ENCODE results near the gene SMG1.
"Not testable (repeated sequence)": the region's sequence is repeated elsewhere in the genome, so short reads cannot be mapped to it uniquely, and the experiment has no call there.

The SMG1 gene

DNA sequence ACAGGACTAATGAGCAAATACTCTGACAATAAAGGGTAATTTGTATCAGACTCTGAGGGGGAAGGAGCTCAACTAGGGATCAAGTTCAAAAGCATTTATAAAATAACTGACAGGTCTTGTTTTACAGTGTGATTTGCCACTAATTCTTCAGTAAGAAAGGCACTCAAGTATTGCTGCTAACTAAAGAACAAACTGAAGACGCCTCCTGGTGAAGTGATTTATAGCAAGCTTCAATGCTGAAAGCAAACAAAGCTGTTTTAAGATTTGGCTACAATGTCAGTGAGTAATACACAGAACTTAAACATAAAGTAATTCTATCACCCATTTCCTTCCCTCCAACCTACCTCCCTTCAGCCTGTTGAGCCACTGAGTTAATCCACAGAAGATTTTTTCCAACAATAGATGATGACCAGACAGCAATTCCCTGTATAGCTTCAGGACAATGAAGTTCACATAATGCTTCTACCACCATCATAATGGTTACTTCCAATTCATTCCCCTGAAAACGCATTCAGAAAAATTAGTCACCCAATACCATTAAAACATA, 59.9 kb downstream of the SMG1 start:
- H3K4me3 ChIP-seq (ENCODE audit: low read length): not testable (repeated sequence)
- DNase-seq (ENCODE audit: low read depth): peak; percentile 28

DNA sequence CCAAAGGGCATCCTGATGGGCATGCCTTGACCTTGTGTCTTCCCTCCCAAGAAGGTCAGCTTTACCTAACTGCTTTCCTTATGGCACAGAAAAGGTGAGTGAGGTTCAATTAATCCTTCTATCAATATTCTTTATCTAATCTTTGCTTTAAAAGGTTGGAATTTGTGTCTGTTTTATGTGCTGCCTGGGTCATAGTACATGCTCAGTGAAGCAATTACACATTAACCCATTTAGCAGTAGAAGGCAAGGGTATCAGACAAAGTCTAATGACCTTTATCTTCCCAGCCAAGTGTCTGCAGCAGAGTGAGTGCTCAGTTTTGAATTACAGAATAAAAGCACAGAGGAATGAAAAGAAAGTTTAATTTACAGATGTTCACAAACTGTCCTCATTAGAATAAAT, 63.3 kb downstream of the SMG1 start:
- H3K4me3 ChIP-seq (ENCODE audit: low read length); DNase-seq (ENCODE audit: low read depth): not testable (repeated sequence)

DNA sequence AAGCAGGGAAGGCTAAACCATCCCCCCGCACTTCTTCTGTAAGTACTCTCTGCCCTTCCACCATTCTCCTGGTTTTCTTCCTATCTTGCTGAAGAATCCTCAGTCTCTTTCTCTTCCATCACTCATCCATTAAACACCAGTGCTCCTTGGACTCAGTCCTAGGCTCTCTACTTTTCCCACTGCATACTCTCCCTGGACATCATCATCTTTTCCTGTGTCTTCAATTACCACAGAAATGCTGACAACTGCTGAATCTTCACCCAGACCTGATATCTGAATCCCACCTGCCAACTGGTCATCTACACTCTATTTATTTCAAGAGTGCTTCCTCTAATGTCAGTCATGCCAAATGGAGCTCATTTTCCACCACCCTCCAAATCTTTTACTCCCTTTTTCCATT, 71.0 kb downstream of the SMG1 start:
- no peak overlapping the region for H3K4me3 ChIP-seq (ENCODE audit: low read length)
- DNase-seq (ENCODE audit: low read depth): no peak
- TF ChIP-seq, protein P1, sequence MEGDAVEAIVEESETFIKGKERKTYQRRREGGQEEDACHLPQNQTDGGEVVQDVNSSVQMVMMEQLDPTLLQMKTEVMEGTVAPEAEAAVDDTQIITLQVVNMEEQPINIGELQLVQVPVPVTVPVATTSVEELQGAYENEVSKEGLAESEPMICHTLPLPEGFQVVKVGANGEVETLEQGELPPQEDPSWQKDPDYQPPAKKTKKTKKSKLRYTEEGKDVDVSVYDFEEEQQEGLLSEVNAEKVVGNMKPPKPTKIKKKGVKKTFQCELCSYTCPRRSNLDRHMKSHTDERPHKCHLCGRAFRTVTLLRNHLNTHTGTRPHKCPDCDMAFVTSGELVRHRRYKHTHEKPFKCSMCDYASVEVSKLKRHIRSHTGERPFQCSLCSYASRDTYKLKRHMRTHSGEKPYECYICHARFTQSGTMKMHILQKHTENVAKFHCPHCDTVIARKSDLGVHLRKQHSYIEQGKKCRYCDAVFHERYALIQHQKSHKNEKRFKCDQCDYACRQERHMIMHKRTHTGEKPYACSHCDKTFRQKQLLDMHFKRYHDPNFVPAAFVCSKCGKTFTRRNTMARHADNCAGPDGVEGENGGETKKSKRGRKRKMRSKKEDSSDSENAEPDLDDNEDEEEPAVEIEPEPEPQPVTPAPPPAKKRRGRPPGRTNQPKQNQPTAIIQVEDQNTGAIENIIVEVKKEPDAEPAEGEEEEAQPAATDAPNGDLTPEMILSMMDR (conservative IDR thresholded peaks at IDR 0.05; ENCODE audit: low read length): no peak

DNA sequence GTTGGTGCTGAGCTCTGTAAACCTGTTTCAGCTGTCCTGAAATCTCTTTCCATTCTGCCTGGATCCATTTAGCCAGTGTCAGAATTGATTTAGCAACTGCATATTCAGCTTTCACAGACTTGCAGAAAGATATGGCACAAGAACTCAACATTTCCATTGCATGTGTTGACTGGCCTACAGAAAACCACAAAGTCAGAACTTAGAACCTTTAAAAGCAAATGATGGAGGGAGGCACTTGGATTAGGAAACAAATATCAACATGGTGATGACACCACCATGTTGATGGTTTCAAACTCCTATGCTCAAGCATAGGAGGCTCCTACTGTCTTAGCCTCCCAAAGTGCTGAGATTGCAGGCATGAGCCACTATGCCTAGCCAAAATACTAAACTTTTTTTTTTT, 72.5 kb downstream of the SMG1 start:
- TF ChIP-seq, protein P1 (conservative IDR thresholded peaks at IDR 0.05; ENCODE audit: low read length): no peak
- H3K4me3 ChIP-seq (ENCODE audit: low read length): no peak overlapping the region
- peak; percentile 32 for DNase-seq (ENCODE audit: low read depth)

DNA sequence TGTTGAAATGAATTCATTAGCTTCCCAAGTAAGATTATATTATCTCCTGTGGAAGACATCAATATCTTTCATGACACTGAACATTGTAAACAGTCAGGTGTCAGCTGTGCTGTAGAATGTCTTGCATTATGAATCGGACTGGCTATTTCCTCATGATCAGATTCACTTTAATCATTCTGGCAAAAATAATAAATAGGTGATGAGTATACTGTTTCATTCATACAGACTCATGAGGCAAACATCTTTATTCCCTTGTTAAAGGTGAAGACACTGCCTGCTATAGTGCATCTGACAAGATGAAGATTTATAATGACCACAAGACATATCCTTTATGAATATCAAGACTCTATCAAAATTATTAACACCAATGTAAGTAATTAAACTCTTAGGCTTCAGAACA, 73.6 kb downstream of the SMG1 start:
- no peak for DNase-seq (ENCODE audit: low read depth)
- TF ChIP-seq, protein P1 (conservative IDR thresholded peaks at IDR 0.05; ENCODE audit: low read length): no peak

DNA sequence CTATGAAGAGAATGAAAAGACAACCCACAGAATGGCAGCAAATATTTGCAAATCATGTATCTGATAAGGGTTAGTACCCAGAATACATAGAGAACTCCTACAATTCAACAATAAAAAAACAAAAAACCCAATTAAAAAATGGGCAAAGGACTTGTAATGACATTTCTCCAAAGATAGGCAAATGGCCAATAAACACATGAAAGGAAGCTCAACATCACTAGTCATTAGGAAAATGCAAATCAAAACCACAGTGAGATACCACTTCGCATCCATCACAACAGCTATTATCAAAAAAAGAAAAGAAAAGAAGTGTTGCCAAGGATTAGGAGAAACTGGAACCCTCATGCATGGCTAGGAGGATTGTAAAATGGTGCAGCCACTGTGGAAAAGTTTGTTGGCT, 79.8 kb downstream of the SMG1 start:
- DNase-seq (ENCODE audit: low read depth): no peak
- no peak overlapping the region for H3K4me3 ChIP-seq (ENCODE audit: low read length)
- TF ChIP-seq, protein P1 (conservative IDR thresholded peaks at IDR 0.05; ENCODE audit: low read length): no peak

More for the DNA sequence above, 73.6 kb downstream of the SMG1 start:
- no peak overlapping the region for H3K4me3 ChIP-seq (ENCODE audit: low read length)

DNA sequence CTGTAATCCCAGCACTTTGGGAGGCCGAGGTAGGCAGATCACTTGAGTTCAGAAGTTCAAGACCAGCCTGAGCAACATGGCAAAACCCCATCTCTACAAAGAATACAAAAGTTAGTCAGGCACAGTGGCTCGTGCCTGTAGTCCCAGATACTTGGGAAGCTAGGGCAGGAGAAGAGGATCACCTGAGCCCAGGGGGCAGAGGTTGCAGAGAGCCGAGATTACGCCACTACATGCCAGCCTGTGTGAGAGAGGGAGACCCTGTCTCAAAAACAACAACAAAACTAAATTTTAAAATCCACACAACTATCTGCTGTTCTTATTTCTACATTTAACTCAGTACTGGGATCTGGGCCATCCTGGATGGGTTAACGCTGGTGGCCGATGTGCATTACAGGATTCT, 83.6 kb downstream of the SMG1 start:
- DNase-seq (ENCODE audit: low read depth): no peak
- TF ChIP-seq, protein P1 (conservative IDR thresholded peaks at IDR 0.05; ENCODE audit: low read length): no peak
- no peak overlapping the region for H3K4me3 ChIP-seq (ENCODE audit: low read length)

DNA sequence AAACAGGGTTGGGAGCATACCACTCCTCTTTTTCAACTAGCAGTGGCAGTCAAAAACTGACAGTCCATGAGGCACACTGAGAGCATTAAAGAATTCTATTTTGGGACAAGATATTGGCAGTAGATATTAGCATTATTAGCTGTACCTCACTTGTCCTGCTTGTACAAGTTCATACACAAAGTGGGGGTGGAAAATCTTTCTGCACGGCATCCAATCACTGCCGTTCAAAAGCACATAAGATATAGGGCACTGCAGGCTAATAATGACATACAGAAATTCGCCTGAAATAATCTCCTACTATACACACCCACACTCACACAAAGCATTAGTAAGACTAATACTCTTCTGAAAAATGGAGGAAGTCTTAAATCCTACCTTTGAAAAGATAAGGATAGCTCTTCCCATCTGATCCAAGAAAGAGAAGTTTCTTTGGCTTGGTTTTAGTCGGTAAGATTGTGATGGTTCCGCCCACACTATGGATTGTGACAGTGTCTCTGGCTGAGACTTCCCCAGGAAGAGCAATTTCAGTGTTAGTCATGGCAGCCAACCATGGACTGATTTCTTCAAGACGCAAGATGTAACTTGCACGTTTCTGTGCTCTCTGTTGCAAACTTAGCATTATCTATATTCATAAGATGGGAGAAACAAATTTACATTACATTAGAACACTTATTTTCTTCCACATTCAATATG, 84.2 kb downstream of the SMG1 start:
- TF ChIP-seq, protein P1 (conservative IDR thresholded peaks at IDR 0.05; ENCODE audit: low read length): no peak
- H3K4me3 ChIP-seq (ENCODE audit: low read length): no peak overlapping the region
- no peak for DNase-seq (ENCODE audit: low read depth)
